H1 (cell line): ENCODE measurements around the gene TOMT. TPM values are rescaled to one million over a fixed set of nuclear protein-coding genes. Genes with fewer than 3 reads are reported as not detected.

Experiments used
- CBX8 ChIP-seq: fragments of 300-800, 300-1000 bp; sonication (generic); IDR thresholded peaks from 2 replicates; pipeline ENCODE4 v1.7.1; 2016; ENCODE audit warnings: low read depth, low read length, borderline replicate concordance
- MAFK ChIP-seq: IDR thresholded peaks from 2 replicates; pipeline ENCODE4 v1.6.1; 2012; ENCODE audit warnings: low read depth, mild to moderate bottlenecking, improper control_type of control experiment, low read length
- POLR2AphosphoS5 ChIP-seq: IDR thresholded peaks from 2 replicates; pipeline ENCODE4 v1.6.1; 2011; ENCODE audit warnings: low read depth, low read length
- POU5F1 ChIP-seq: IDR thresholded peaks from 2 replicates; pipeline ENCODE4 v1.6.1; 2011; ENCODE audit warnings: low read depth, mild to moderate bottlenecking, low read length, moderate library complexity
- RXRA ChIP-seq: IDR thresholded peaks from 2 replicates; pipeline ENCODE4 v1.6.1; 2011; ENCODE audit warnings: low read depth, mild to moderate bottlenecking, low read length, moderate library complexity; ENCODE audit not compliant: insufficient read depth
- polyA plus RNA-seq, 7 experiments: library from polyadenylated mRNA; depleted of rRNA in 3 of 7; stranded (reverse) in 5 of 7; unstranded in 2 of 7; fragments of >200 nt in 5 of 7; fragments of 200-250 nt in 2 of 7; gene quantifications; 1 replicate in 5 of 7; 2 replicates in 1 of 7; 4 replicates in 1 of 7; pipeline versions ENCODE4 v1.2.1 to v1.2.3, GENCODE V29; 2011 to 2013; ENCODE audit warnings: missing spikeins in 2 of 7, mixed read lengths in 2 of 7
- total RNA-seq: library from RNA; stranded (reverse); fragmentation: NEBNext Ultra II Directional; extraction: Animal tissue kit (Norgen Biotek cat#: 25700); gene quantifications from 2 replicates; pipeline ENCODE4 v1.2.1, GENCODE V29; 2021
- TF ChIP-seq, protein P1 (sequence below): fragments of 300-600 bp; sonication (generic); IDR thresholded peaks from 2 replicates; pipeline ENCODE4 v1.7.1; 2012; ENCODE audit warnings: low read length, moderate library complexity, mild to moderate bottlenecking, inconsistent platforms; ENCODE audit not compliant: insufficient replicate concordance

TOMT gene
- total and polyA plus RNA-seq, 2 of the 8 experiments (the other 6 are each of a cell fraction or from before 2014, with no cell fraction given) = 0.11 TPM; not detected in 1

- TF ChIP-seq, protein P1, sequence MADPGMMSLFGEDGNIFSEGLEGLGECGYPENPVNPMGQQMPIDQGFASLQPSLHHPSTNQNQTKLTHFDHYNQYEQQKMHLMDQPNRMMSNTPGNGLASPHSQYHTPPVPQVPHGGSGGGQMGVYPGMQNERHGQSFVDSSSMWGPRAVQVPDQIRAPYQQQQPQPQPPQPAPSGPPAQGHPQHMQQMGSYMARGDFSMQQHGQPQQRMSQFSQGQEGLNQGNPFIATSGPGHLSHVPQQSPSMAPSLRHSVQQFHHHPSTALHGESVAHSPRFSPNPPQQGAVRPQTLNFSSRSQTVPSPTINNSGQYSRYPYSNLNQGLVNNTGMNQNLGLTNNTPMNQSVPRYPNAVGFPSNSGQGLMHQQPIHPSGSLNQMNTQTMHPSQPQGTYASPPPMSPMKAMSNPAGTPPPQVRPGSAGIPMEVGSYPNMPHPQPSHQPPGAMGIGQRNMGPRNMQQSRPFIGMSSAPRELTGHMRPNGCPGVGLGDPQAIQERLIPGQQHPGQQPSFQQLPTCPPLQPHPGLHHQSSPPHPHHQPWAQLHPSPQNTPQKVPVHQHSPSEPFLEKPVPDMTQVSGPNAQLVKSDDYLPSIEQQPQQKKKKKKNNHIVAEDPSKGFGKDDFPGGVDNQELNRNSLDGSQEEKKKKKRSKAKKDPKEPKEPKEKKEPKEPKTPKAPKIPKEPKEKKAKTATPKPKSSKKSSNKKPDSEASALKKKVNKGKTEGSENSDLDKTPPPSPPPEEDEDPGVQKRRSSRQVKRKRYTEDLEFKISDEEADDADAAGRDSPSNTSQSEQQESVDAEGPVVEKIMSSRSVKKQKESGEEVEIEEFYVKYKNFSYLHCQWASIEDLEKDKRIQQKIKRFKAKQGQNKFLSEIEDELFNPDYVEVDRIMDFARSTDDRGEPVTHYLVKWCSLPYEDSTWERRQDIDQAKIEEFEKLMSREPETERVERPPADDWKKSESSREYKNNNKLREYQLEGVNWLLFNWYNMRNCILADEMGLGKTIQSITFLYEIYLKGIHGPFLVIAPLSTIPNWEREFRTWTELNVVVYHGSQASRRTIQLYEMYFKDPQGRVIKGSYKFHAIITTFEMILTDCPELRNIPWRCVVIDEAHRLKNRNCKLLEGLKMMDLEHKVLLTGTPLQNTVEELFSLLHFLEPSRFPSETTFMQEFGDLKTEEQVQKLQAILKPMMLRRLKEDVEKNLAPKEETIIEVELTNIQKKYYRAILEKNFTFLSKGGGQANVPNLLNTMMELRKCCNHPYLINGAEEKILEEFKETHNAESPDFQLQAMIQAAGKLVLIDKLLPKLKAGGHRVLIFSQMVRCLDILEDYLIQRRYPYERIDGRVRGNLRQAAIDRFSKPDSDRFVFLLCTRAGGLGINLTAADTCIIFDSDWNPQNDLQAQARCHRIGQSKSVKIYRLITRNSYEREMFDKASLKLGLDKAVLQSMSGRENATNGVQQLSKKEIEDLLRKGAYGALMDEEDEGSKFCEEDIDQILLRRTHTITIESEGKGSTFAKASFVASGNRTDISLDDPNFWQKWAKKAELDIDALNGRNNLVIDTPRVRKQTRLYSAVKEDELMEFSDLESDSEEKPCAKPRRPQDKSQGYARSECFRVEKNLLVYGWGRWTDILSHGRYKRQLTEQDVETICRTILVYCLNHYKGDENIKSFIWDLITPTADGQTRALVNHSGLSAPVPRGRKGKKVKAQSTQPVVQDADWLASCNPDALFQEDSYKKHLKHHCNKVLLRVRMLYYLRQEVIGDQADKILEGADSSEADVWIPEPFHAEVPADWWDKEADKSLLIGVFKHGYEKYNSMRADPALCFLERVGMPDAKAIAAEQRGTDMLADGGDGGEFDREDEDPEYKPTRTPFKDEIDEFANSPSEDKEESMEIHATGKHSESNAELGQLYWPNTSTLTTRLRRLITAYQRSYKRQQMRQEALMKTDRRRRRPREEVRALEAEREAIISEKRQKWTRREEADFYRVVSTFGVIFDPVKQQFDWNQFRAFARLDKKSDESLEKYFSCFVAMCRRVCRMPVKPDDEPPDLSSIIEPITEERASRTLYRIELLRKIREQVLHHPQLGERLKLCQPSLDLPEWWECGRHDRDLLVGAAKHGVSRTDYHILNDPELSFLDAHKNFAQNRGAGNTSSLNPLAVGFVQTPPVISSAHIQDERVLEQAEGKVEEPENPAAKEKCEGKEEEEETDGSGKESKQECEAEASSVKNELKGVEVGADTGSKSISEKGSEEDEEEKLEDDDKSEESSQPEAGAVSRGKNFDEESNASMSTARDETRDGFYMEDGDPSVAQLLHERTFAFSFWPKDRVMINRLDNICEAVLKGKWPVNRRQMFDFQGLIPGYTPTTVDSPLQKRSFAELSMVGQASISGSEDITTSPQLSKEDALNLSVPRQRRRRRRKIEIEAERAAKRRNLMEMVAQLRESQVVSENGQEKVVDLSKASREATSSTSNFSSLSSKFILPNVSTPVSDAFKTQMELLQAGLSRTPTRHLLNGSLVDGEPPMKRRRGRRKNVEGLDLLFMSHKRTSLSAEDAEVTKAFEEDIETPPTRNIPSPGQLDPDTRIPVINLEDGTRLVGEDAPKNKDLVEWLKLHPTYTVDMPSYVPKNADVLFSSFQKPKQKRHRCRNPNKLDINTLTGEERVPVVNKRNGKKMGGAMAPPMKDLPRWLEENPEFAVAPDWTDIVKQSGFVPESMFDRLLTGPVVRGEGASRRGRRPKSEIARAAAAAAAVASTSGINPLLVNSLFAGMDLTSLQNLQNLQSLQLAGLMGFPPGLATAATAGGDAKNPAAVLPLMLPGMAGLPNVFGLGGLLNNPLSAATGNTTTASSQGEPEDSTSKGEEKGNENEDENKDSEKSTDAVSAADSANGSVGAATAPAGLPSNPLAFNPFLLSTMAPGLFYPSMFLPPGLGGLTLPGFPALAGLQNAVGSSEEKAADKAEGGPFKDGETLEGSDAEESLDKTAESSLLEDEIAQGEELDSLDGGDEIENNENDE = no peak
- TF ChIP-seq POLR2AphosphoS5 (no peak), RXRA (no peak), MAFK (no peak), CBX8 (no peak), POU5F1 (no peak)
Observed at GRCh38 chr11:72088076-72088808, 17.5 kb upstream of the TOMT start (continued).
